Thyroid gland (tissue), 4 donors: ENCODE data around the gene SAMD9. TPM values are rescaled to one million over a fixed set of nuclear protein-coding genes. Genes with fewer than 3 reads are reported as not detected.
A peak's percentile ranks its signal among the peaks of the same experiment; 100 is the strongest.

Experiments
- DNase-seq, 2 donors: peaks; one replicate each; pipeline ENCODE4 v3.0.0-alpha.2; 2019
- H3K27ac ChIP-seq, 3 donors: fragments of 200-600 bp; sonication (generic); 1 replicate in 2 of 3; 2 replicates in 1 of 3; pipeline ENCODE4 v1.5.1; 2016 to 2019; ENCODE audit warnings: mild to moderate bottlenecking in 1 of 3, moderate library complexity in 1 of 3
- H3K27me3 ChIP-seq: fragments of 200-600 bp; sonication (generic); one replicate; pipeline ENCODE4 v1.5.1; 2019
- H3K36me3 ChIP-seq, 2 donors: fragments of 200-600 bp; sonication (generic); one replicate each; pipeline ENCODE4 v1.5.1; 2016 to 2019
- H3K4me1 ChIP-seq, 2 donors: fragments of 200-600 bp; sonication (generic); one replicate each; pipeline ENCODE4 v1.5.1; 2017 to 2019
- H3K4me3 ChIP-seq, 3 donors: fragments of 200-600 bp; sonication (generic); replicated peaks in 1 of 3; 1 replicate in 2 of 3; 2 replicates in 1 of 3; pipeline ENCODE4 v1.5.1; 2016; ENCODE audit warnings: mild to moderate bottlenecking in 1 of 3
- H3K9me3 ChIP-seq: fragments of 200-600 bp; sonication (generic); one replicate; pipeline ENCODE4 v1.5.1; 2017
- POLR2A ChIP-seq, 2 donors: fragments of 450-650 bp; IDR thresholded peaks; one replicate each; pipeline ENCODE4 v1.6.1; 2017; ENCODE audit warnings: antibody characterized with exemption in 2 of 2, mild to moderate bottlenecking in 2 of 2, moderate library complexity in 1 of 2
- WGBS, 2 donors: methylation state at CpG; one replicate each; pipeline ENCODE4 v1.1.5; 2017; 5-methylcytosine and 5-hydroxymethylcytosine counted together
- intact Hi-C: fragments of 100-400 bp; cut with DNase I; formaldehyde crosslinking; loops from one replicate; pipeline ENCODE4 v1.15.1; 2023
- total RNA-seq, 4 donors: library from RNA; depleted of rRNA; stranded (reverse); fragments of >200 nt; gene quantifications; one replicate each; pipeline ENCODE4 v1.2.3, GENCODE V29; 2016
- TF ChIP-seq, protein P1 (sequence below), 6 experiments: fragments of 200-600 bp in 3 of 6; fragments of 450-650 bp in 3 of 6; sonication (generic) in 3 of 6; IDR thresholded peaks; one replicate each; pipeline ENCODE4 v1.5.1; 2016 to 2019; ENCODE audit warnings: antibody characterized with exemption in 6 of 6, mild to moderate bottlenecking in 2 of 6, inconsistent platforms in 1 of 6, moderate library complexity in 1 of 6

The SAMD9 gene
- total RNA-seq, 4 donors from 2014 or later = 3.2 to 9.1 (median 6.0) TPM

DNA sequence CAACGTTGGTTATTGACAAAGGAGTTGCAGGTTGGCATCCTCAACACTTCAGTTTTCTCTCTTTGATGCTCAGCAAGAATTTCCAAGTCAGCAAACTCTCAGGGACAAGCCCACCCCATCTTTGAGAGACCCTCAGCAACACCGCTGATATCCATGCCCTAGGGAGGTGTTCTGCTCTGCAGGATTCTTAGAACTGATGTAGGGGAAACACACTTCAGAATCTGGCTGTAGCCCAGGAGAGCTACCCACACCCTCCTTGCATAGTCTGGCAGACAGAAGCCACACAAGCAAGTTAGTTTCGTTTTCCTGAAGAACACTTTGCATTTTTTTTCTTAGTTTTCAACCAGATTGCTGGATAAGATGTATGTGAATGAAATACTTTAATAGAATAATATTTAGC, 29.6 kb upstream of the SAMD9 start:
- peak overlapping the region in 1 of 3 donors; percentile 42 for H3K27ac ChIP-seq
- H3K4me1 ChIP-seq = peaks cover 0 to 4% of the 10 kb centered on the region in 2 donors
- peak overlapping the region in 2 of 3 donors; percentile 13 to 48 for H3K4me3 ChIP-seq
- TF ChIP-seq, protein P1, sequence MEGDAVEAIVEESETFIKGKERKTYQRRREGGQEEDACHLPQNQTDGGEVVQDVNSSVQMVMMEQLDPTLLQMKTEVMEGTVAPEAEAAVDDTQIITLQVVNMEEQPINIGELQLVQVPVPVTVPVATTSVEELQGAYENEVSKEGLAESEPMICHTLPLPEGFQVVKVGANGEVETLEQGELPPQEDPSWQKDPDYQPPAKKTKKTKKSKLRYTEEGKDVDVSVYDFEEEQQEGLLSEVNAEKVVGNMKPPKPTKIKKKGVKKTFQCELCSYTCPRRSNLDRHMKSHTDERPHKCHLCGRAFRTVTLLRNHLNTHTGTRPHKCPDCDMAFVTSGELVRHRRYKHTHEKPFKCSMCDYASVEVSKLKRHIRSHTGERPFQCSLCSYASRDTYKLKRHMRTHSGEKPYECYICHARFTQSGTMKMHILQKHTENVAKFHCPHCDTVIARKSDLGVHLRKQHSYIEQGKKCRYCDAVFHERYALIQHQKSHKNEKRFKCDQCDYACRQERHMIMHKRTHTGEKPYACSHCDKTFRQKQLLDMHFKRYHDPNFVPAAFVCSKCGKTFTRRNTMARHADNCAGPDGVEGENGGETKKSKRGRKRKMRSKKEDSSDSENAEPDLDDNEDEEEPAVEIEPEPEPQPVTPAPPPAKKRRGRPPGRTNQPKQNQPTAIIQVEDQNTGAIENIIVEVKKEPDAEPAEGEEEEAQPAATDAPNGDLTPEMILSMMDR (IDR thresholded peaks at IDR 0.05) = no peak
- TF ChIP-seq POLR2A (IDR thresholded peaks at IDR 0.05) = no peak
- no peaks in the 10 kb centered on the region for H3K27me3 ChIP-seq
- H3K36me3 ChIP-seq = peaks cover 4 to 5% of the 10 kb centered on the region in 2 donors
- H3K9me3 ChIP-seq = no peaks in the 10 kb centered on the region
- 0 to 1% methylated on average over 3 of the region's 3 CpGs for WGBS, 2 donors
- intact Hi-C loops = no loop called here
- peak; percentile 57 to 59 for DNase-seq

DNA sequence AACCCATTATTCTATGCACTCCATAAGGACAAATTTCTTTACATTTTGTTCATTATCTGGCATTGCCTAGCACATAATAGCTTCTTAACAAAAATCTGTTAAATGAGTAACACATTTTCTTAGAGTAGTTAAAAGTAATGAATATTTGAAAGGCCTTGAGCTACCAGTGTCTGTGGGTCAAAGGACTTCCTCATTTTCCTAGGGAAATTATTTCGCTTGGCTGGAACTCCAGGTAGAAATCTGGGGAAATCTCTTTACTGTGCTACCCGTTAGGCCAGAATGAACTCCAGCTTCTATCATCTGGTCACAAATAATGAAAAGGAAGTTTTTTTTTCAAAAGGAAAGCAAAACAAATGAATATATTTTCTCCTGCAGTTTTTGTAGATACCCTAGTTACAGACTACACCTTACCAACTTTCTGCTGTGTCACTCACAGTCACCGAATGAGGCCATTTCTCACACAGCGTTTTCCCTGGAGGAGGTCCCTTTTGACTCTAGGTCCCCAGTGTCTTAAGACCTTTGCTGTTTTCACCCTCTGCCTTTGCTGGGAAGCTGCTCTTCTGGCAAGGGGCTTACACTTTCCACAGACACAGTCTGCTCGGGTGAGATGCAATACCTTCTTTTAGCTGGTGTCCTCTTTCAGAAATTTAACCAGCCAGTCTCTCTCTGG, 28.8 kb upstream of the SAMD9 start:
- DNase-seq = no peak
- Histone ChIP-seq H3K9me3 (no peaks in the 10 kb centered on the region), H3K27me3 (no peaks in the 10 kb centered on the region), H3K4me1 (peaks cover 0 to 4% of the 10 kb centered on the region in 2 donors), H3K36me3 (peaks cover 4 to 5% of the 10 kb centered on the region in 2 donors), H3K27ac (no peak overlapping the region), H3K4me3 (no peak overlapping the region)
- 63 to 71% methylated on average over 5 of the region's 5 CpGs for WGBS, 2 donors
- intact Hi-C loops = no loop called here
- TF ChIP-seq, protein P1 (IDR thresholded peaks at IDR 0.05) = no peak
- no peak for TF ChIP-seq POLR2A (IDR thresholded peaks at IDR 0.05)

DNA sequence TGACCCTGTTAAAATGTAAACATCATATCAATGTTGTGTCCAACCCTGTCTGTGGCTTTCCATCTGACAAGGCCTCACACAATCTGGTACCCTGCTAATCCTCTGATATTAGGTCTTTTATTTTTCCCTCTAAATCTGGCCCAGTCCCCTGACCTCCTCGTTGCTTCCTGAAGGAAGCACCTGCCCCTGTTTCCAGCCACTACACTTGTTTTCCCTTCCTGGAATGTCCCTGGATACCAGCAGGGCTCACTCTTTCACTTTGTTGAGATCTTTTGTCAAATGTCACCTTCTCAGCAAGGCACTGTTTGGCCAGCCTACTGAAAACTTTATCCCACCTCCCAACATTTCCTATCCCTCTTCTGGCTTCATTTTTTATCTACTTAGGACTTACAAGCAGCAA, 28.3 kb upstream of the SAMD9 start:
- H3K36me3 ChIP-seq = peaks cover 5 to 8% of the 10 kb centered on the region in 2 donors
- TF ChIP-seq, protein P1 (IDR thresholded peaks at IDR 0.05) = no peak
- no peak for TF ChIP-seq POLR2A (IDR thresholded peaks at IDR 0.05)
- H3K27ac ChIP-seq = no peak overlapping the region
- WGBS, 2 donors = 36 to 50% methylated on average over 1 of the region's 1 CpG
- peaks cover 0 to 4% of the 10 kb centered on the region in 2 donors for H3K4me1 ChIP-seq
- no peak overlapping the region for H3K4me3 ChIP-seq
- H3K9me3 ChIP-seq = no peaks in the 10 kb centered on the region
- H3K27me3 ChIP-seq = no peaks in the 10 kb centered on the region
- peak in 1 of 2 donors; percentile 2 for DNase-seq
- intact Hi-C loops = no loop called here

DNA sequence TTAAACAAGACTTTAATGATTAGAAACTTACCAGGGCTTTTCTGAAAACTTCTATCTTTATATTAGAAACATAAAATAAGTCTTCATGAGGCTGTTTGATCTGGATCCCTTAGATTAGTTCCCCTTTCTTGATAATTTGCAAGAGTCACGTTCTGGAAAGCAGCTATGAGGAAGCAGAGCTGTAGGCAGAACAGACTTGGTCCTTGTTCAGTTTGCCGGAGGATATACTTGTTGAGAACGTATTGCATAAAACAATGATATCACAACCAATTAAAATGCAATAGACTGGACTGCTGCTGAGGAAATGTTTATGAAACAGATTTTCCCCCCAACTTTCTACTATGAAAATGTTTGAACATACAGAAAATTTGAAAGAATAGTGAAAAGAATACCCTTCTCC, 27.6 kb upstream of the SAMD9 start:
- 80 to 82% methylated on average over 3 of the region's 3 CpGs for WGBS, 2 donors
- Histone ChIP-seq H3K4me3 (no peak overlapping the region), H3K9me3 (no peaks in the 10 kb centered on the region), H3K27me3 (no peaks in the 10 kb centered on the region), H3K36me3 (peaks cover 5 to 13% of the 10 kb centered on the region in 2 donors), H3K4me1 (peaks cover 0 to 4% of the 10 kb centered on the region in 2 donors), H3K27ac (no peak overlapping the region)
- DNase-seq = no peak
- TF ChIP-seq, protein P1 (IDR thresholded peaks at IDR 0.05) = no peak
- TF ChIP-seq POLR2A (IDR thresholded peaks at IDR 0.05) = no peak
- intact Hi-C loops = no loop called here

DNA sequence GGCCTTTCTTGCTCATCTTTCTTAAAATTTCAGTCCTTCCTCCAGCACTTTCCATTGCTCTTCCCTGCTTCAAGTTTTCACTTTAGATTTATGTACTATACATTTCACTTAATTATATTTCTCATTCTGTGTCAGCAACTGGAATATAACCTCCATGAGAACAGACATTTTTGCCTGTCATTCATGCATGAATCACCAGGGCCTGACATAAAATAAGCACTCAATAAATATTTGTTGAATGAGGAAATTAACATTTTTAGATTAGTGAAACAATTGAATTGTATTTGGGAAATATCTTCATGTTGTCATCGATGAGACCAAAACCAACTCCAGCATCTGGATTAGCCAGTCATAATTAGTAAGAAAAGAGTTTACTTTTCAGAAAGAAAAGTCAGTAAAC, 24.3 kb upstream of the SAMD9 start:
- DNase-seq = no peak
- Histone ChIP-seq H3K4me3 (no peak overlapping the region), H3K27ac (no peak overlapping the region), H3K27me3 (no peaks in the 10 kb centered on the region), H3K4me1 (peaks cover 0 to 4% of the 10 kb centered on the region in 2 donors), H3K9me3 (no peaks in the 10 kb centered on the region), H3K36me3 (peaks cover 22 to 23% of the 10 kb centered on the region in 2 donors)
- WGBS, 2 donors = 88 to 96% methylated on average over 1 of the region's 1 CpG
- TF ChIP-seq, protein P1 (IDR thresholded peaks at IDR 0.05) = no peak
- no peak for TF ChIP-seq POLR2A (IDR thresholded peaks at IDR 0.05)
- intact Hi-C loops = no loop called here
